Occipital lobe (tissue), 2 donors: ENCODE results near the gene ATG9B. TPM values are rescaled to one million over a fixed set of nuclear protein-coding genes. Genes with fewer than 3 reads are reported as not detected.
"Not testable (repeated sequence)": the region's sequence is repeated elsewhere in the genome, so short reads cannot be mapped to it uniquely, and the experiment has no call there.

Source experiments
- DNase-seq: peaks from one replicate; lab custom pipeline; 2025; lab: John Stamatoyannopoulos, UW
- total RNA-seq: library from RNA; depleted of rRNA; stranded (reverse); fragments of >200 nt; gene quantifications from one replicate; pipeline ENCODE4 v1.2.3, GENCODE V29; 2014

The ATG9B gene
- total RNA-seq, 1 donor from 2014 or later, result 1.9 TPM

GRCh38 chr7:151059367-151060112 is 35.2 kb upstream of the ATG9B start, which contains the start of gene SLC4A2:
Gene SLC4A2, plus strand, starts transcription at chr7:151059589. Its CDS starts 2,399 bp downstream, at chr7:151061988.
- DNase-seq, result peak; percentile 64

GRCh38 chr7:151058781-151059366 is 34.6 kb upstream of the ATG9B start:
- DNase-seq, result no peak

- peak; percentile 100 for DNase-seq
These were observed 33.9 kb upstream of the ATG9B start for GRCh38 chr7:151057989-151058780.

- no peak for DNase-seq
These were observed 33.3 kb upstream of the ATG9B start, which contains the start of gene CDK5 for GRCh38 chr7:151057506-151057988. Gene CDK5, minus strand, starts transcription at chr7:151057897. Its CDS starts 49 bp downstream, at chr7:151057848.

GRCh38 chr7:151056666-151057505 is 32.6 kb upstream of the ATG9B start:
- no peak for DNase-seq

- no peak for DNase-seq
These were observed 32.0 kb upstream of the ATG9B start for GRCh38 chr7:151056283-151056665.

- DNase-seq, result no peak
These were observed 29.5 kb upstream of the ATG9B start for GRCh38 chr7:151053751-151054150.

GRCh38 chr7:151053096-151053495 is 28.8 kb upstream of the ATG9B start:
- DNase-seq, result no peak

GRCh38 chr7:151051108-151051507 is 26.8 kb upstream of the ATG9B start:
- no peak for DNase-seq

- no peak for DNase-seq
These were observed 24.7 kb upstream of the ATG9B start for GRCh38 chr7:151048911-151049463.

GRCh38 chr7:151047976-151048815 is 23.9 kb upstream of the ATG9B start, which contains the start of gene ASIC3:
Gene ASIC3, plus strand, starts transcription at chr7:151048531. Its CDS starts 355 bp downstream, at chr7:151048886.
- no peak for DNase-seq

- no peak for DNase-seq
These were observed 22.6 kb upstream of the ATG9B start for GRCh38 chr7:151046603-151047573.

GRCh38 chr7:151045967-151046366 is 21.7 kb upstream of the ATG9B start:
- DNase-seq, result no peak

GRCh38 chr7:151045262-151045661 is 21.0 kb upstream of the ATG9B start:
- no peak for DNase-seq

- no peak for DNase-seq
These were observed 19.7 kb upstream of the ATG9B start for GRCh38 chr7:151043959-151044358.

- DNase-seq, result not testable (repeated sequence)
These were observed 19.2 kb upstream of the ATG9B start for GRCh38 chr7:151043449-151043848.

- no peak for DNase-seq
These were observed 16.5 kb upstream of the ATG9B start for GRCh38 chr7:151040616-151041375.
